Activated T-cell treated with anti-CD3 and anti-CD28 coated beads, Interleukin-2, amount 50 U/mL, for 24 hours (primary cell): Measurements from ENCODE around the gene ACSL5.
A peak's percentile ranks its signal among the peaks of the same experiment; 100 is the strongest.
"Not testable (repeated sequence)": the region's sequence is repeated elsewhere in the genome, so short reads cannot be mapped to it uniquely, and the experiment has no call there.

Source experiments
- DNase-seq: peaks from one replicate; pipeline ENCODE4 v3.0.0-alpha.2; 2020
- H3K27ac Mint-ChIP-seq: 2 replicates; pipeline ENCODE4 v1.8.0; 2020; ENCODE audit warnings: mild to moderate bottlenecking, mixed read lengths
- H3K27me3 Mint-ChIP-seq: 2 replicates; pipeline ENCODE4 v1.8.0; 2020; ENCODE audit warnings: mixed read lengths
- H3K36me3 Mint-ChIP-seq: 2 replicates; pipeline ENCODE4 v1.8.0; 2020; ENCODE audit warnings: low read depth, mixed read lengths
- H3K4me1 Mint-ChIP-seq: 2 replicates; pipeline ENCODE4 v1.8.0; 2020; ENCODE audit warnings: low read depth, mixed read lengths
- H3K4me3 Mint-ChIP-seq: 2 replicates; pipeline ENCODE4 v1.8.0; 2020; ENCODE audit warnings: mild to moderate bottlenecking, moderate library complexity, mixed read lengths
- H3K9me3 Mint-ChIP-seq: 2 replicates; pipeline ENCODE4 v1.8.0; 2020; ENCODE audit warnings: mixed read lengths

Gene ACSL5

DNA sequence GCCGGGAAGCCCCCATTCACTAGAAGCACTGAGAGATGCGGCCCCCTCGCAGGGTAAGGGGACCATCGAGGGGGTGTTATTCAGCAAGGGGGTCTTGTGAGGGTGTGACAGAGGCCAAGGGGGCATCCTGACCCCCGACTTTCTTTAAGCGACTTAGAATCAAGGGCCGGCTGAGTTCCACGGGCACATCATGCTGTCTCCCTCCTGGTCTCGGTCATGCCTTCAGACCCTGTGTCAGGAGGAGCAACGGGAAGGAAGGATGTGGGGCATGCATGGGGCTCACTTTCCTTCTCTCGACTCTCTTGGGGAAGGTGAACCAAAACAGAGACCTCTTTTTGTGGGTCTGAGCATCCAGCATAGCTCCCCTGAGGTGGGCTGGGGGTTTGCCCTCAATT, 2.5 kb downstream of the ACSL5 start:
- H3K4me1 Mint-ChIP-seq, result peaks cover 77% of the 10 kb centered on the region
- H3K9me3 Mint-ChIP-seq, result no peaks in the 10 kb centered on the region
- H3K27me3 Mint-ChIP-seq, result no peaks in the 10 kb centered on the region
- peak overlapping the region; percentile 100 for H3K27ac Mint-ChIP-seq
- H3K4me3 Mint-ChIP-seq, result peak overlapping the region; percentile 99
- H3K36me3 Mint-ChIP-seq, result peaks cover 42% of the 10 kb centered on the region
- no peak for DNase-seq

DNA sequence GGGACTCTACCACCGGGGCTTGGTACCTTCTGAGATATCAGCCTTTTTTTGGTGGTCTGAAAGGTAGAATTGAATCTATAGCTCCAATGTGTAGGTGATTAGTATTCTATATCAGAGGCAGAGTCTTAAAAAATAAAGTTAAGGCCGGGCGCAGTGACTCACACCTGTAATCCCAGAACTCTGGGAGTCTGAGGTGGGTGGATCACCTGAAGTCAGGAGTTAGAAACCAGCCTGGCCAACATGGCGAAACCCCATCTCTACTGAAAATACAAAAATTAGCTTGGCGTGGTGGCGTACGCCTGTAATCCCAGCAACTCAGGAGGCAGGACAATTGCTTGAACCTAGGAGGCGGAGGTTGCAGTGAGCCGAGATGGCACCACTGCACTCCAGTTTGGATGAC, 3.2 kb downstream of the ACSL5 start:
- H3K27ac Mint-ChIP-seq, result peak overlapping the region; percentile 77
- not testable (repeated sequence) for DNase-seq, H3K27me3 Mint-ChIP-seq, H3K9me3 Mint-ChIP-seq
- peak overlapping the region; percentile 99 for H3K4me3 Mint-ChIP-seq
- peaks cover 79% of the 10 kb centered on the region for H3K4me1 Mint-ChIP-seq
- H3K36me3 Mint-ChIP-seq, result peaks cover 47% of the 10 kb centered on the region

DNA sequence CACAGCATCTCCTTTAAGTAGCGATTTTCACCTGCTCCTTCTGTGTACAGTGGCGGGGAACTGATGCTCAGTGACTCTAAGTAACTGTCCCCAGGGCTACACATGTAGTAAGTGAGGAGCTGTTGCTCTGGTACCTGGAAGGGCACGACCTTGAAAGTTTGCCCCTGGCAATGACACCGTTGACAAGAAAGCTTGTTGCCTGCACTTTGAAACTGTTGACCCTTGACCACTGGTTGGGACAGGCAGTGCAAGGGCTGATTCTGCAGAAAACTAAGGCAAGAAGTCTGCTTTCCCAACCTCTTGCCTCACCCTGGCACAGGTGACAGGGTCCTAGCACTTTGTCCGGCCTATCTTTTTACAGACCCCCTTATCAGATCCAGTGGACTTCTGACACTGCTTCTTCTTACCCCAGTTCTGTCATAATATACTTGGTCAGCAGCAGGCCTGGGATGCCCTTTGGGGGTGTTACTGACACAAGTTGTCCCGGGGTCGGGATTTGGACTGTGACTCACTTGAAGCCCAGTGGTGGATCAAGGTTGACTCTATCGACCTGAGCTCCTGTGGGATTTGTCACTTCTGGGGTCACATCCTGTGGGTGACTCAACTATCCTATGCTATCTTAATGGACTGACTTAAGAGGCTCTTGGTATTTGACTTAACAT, 5.8 kb downstream of the ACSL5 start:
- Mint-ChIP-seq H3K27me3 (no peaks in the 10 kb centered on the region), H3K4me1 (peaks cover 82% of the 10 kb centered on the region), H3K9me3 (no peaks in the 10 kb centered on the region), H3K27ac (peak overlapping the region; percentile 14), H3K36me3 (peaks cover 69% of the 10 kb centered on the region), H3K4me3 (no peak overlapping the region)
- no peak for DNase-seq

DNA sequence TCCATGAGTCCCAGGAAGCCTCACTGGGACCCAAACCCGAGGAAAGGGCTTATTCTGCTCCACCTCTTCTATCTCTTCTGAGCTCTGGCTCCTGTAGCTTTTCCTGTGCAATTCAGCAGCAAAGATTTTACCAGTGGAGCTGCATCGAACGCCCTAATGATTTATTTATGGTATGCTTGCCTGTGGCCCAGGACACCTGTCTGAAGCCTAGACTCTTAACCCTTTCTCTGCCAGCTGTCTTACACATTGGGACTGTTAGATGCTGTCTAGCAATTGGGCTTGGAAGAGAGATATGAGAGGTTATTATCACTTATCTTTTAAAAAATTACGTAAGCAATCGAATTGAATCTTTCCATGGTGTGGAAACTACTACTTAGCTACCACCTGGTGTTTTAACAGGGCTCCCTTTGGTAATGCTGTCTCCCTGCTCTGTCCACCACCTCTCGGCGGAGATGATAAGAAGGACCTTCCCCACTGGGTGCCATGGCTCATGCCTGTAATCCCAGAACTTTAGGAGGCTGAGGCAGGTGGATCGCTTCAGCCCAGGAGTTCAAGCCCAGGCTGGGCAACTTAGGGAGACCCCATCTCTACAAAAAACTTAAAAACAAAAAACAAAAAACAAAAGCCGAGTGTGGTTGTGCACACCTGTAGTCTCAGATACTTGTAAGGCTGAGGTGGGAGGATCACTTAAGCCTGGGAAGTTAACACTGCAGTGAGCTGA, 8.8 kb downstream of the ACSL5 start:
- H3K9me3 Mint-ChIP-seq, result no peaks in the 10 kb centered on the region
- no peaks in the 10 kb centered on the region for H3K27me3 Mint-ChIP-seq
- no peak for DNase-seq
- no peak overlapping the region for H3K27ac Mint-ChIP-seq
- peaks cover 82% of the 10 kb centered on the region for H3K4me1 Mint-ChIP-seq
- no peak overlapping the region for H3K4me3 Mint-ChIP-seq
- H3K36me3 Mint-ChIP-seq, result peaks cover 71% of the 10 kb centered on the region

DNA sequence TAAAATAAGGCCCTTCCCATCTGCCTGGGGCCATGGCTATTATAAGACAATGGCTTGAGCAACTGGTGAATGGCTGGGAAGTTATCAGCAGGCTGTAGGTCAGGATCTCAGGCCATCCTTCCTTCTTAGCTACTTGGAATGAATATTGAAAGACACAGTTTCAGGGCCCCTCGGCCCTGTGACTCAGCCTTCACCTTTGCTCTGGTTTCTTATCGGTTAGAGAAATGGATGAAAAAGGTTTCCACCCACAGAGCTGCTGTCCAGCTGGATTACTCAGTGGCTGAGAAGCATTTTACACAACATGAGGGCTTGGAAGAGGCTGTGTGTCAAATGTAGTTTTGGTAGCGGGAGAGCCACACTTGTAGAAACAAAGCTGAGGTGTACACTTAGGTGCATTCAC, 9.4 kb downstream of the ACSL5 start:
- peak overlapping the region; percentile 38 for H3K27ac Mint-ChIP-seq

DNA sequence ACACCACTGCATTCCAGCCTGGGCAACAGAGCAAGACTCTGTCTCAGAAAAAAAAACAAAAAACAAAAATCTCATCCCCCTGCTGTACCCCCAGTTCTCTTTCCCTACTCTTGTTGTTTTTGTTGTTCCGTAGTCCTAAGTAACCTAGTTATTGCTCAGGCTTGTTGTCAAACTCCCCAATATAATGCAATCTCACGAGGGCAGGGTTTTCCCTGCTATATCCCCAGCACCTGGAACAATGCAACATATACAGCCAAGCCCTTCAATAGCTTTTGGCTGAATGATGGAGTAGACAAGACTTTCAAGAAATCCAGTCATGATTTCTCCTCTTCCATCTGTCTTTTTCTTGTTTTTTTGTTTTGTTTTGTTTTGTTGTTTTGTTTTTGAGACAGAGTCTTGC, 10.2 kb downstream of the ACSL5 start:
- Mint-ChIP-seq H3K9me3 (no peaks in the 10 kb centered on the region), H3K27ac (no peak overlapping the region), H3K4me1 (peaks cover 84% of the 10 kb centered on the region), H3K27me3 (no peaks in the 10 kb centered on the region), H3K36me3 (peaks cover 69% of the 10 kb centered on the region), H3K4me3 (no peak overlapping the region)
- DNase-seq, result no peak

More for the DNA sequence above, 9.4 kb downstream of the ACSL5 start:
- no peak for DNase-seq
- H3K36me3 Mint-ChIP-seq, result peaks cover 75% of the 10 kb centered on the region
- peaks cover 83% of the 10 kb centered on the region for H3K4me1 Mint-ChIP-seq
- no peaks in the 10 kb centered on the region for H3K9me3 Mint-ChIP-seq
- no peaks in the 10 kb centered on the region for H3K27me3 Mint-ChIP-seq
- no peak overlapping the region for H3K4me3 Mint-ChIP-seq

DNA sequence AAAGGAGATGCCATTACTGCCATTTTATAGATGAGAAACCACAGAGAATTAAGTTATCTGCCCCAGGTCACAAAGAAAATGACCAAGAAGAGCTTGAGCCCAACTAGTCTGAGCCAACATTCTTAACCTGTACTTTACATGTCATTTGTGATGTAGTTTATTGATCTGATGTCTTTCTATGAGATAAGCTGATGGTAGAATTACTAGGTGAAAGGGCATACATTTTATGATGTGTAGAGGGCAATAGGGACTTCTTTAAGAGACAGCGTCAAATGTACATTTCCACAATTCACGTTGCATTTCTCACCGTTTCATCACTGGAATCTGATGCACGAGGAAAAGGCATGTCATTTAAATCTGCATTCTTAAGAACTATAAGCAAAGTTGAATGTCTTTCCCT, 11.3 kb downstream of the ACSL5 start:
- H3K9me3 Mint-ChIP-seq, result no peaks in the 10 kb centered on the region
- H3K27ac Mint-ChIP-seq, result no peak overlapping the region
- no peaks in the 10 kb centered on the region for H3K27me3 Mint-ChIP-seq
- no peak overlapping the region for H3K4me3 Mint-ChIP-seq
- DNase-seq, result no peak
- H3K4me1 Mint-ChIP-seq, result peaks cover 85% of the 10 kb centered on the region
- peaks cover 59% of the 10 kb centered on the region for H3K36me3 Mint-ChIP-seq

DNA sequence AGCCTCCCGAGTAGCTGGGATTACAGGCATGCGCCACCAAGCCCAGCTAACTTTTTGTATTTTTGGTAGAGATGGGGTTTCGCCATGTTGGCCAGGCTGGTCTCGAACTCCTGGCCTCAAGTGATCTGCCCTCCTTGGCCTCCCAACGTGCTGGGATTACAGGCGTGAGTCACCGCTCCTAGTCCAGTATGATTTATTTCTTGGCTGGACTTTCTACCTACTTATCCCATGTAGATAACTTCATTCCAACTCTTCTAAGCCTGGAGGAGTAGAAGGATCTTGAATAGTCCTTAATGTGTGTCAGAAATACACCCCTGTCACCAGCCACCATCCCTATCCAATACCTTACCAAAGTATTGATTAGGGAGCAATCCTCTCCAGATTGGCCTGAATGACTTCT, 14.1 kb downstream of the ACSL5 start:
- DNase-seq, H3K27ac Mint-ChIP-seq, H3K9me3 Mint-ChIP-seq, H3K4me3 Mint-ChIP-seq, H3K27me3 Mint-ChIP-seq: not testable (repeated sequence)
- H3K36me3 Mint-ChIP-seq, result peaks cover 37% of the 10 kb centered on the region
- peaks cover 71% of the 10 kb centered on the region for H3K4me1 Mint-ChIP-seq

DNA sequence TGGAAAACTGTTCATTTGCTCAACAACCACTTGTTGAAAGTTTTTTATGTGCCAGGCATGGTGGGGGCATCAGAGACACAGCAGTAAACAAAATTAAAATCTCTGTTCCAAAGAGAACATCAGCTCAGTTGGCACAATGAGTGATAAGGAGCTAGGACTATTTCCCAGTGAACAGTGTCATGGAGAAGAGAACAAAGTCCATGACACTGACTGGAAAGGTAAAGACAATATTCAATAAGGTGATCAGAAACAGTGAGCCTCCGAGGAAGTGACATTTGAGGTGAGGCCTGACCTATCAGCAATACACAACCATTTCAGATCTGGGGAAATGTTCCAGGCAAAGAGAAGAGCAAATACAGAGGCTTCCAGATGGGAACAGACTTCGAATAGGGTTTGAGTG, 14.6 kb downstream of the ACSL5 start:
- no peak for DNase-seq
- no peak overlapping the region for H3K4me3 Mint-ChIP-seq
- peaks cover 71% of the 10 kb centered on the region for H3K4me1 Mint-ChIP-seq
- H3K36me3 Mint-ChIP-seq, result peaks cover 38% of the 10 kb centered on the region
- H3K27ac Mint-ChIP-seq, result peak overlapping the region; percentile 87
- no peaks in the 10 kb centered on the region for H3K9me3 Mint-ChIP-seq
- H3K27me3 Mint-ChIP-seq, result no peaks in the 10 kb centered on the region

DNA sequence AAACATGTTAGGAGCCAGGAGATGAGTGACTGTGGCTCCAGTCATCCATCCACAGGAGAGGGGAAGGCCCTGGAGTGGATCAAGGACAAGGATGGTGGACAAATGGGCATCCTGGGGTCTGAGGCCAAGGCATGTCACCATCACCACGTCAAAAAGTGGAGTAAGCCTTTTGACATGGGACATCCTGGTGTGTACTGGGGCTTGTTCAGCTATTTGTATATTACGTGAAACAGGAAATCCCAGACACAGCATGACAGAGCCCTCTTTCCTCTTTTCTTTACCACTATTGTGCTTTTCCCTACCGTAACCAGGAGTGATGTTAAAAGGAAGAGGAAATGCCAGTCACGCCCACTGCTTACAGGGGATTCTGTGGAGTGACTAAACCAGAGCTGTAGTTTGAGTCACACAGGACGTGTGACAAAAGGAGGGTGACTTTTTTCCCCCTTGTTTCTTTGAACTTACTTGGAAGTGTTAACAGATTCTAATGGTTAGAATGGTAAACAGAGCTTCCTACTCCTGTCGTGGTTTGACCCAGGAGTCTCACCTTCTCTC, 15.4 kb downstream of the ACSL5 start:
- Mint-ChIP-seq H3K4me3 (no peak overlapping the region), H3K27me3 (no peaks in the 10 kb centered on the region), H3K36me3 (peaks cover 37% of the 10 kb centered on the region), H3K27ac (peak overlapping the region; percentile 87), H3K4me1 (peaks cover 69% of the 10 kb centered on the region), H3K9me3 (no peaks in the 10 kb centered on the region)
- no peak for DNase-seq

DNA sequence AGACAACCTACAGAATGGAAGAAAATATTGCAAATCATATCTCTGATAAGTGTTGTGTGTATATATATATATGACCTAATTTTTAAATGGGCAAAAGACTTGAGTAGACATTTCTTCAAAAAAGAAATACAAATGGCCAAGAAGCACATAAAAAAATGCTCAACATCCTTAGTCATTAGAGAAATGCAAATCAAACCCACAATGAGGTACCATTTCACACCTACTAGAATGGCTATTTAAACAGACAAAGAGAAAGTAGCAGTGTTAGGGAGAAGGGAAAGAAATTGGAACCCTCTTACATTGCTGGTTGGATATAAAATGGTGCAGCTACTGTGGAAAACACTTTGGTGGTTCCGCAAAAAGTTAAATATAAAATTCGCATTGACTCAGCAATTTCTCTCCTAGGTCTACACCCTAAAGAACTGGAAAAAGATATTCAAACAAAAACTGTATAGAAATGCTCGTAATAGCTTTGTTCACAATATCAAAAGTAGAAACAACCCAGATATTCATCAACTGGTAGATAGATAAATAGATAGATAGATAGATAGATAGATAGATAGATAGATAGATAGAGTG, 16.3 kb downstream of the ACSL5 start:
- H3K36me3 Mint-ChIP-seq, result peaks cover 28% of the 10 kb centered on the region
- H3K4me1 Mint-ChIP-seq, result peaks cover 61% of the 10 kb centered on the region
- no peak overlapping the region for H3K4me3 Mint-ChIP-seq
- H3K27me3 Mint-ChIP-seq, result no peaks in the 10 kb centered on the region
- DNase-seq, result no peak
- H3K27ac Mint-ChIP-seq, result peak overlapping the region; percentile 58
- no peaks in the 10 kb centered on the region for H3K9me3 Mint-ChIP-seq

DNA sequence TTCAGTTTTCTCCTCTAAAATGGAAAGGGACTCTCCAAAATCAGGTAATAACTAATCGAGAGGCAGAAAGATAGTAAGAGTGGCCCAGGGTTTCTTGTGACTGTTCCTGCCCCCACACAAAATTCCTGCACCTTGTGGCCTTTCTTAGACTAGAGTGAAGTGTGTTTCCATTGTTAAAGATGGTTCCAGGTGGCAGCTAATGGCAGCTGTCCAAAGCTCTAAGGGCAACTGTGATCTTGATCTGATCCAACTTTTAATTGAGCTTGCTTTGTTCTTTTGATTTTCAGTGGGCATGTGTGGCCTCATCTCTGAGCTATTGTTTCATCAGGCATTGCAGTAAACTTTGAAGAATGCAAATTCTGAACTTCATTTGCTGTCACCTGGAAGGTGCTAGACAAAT, 19.4 kb downstream of the ACSL5 start:
- peaks cover 35% of the 10 kb centered on the region for H3K4me1 Mint-ChIP-seq
- H3K27ac Mint-ChIP-seq, result no peak overlapping the region
- peaks cover 14% of the 10 kb centered on the region for H3K36me3 Mint-ChIP-seq

DNA sequence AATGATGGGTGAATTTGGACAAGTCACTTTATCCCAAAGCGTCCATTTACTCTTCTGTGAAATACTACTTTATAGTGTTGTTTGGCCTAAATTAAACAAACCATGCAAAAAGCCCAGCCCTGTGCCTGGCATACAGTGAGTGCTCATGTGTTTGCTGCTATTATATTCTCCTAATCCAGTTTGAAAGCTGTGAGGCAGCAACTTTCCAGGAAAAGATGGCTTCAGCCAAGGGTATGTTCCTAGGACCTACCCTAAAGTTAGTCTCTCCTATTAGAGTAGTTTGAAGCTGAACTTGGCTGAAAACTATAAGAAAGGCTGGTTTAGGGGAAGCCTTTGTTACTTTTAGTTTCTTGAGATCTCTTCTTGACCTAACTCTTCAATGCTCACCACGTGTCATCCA, 19.9 kb downstream of the ACSL5 start:
- Mint-ChIP-seq H3K36me3 (peaks cover 17% of the 10 kb centered on the region), H3K27ac (peak overlapping the region; percentile 42), H3K9me3 (no peaks in the 10 kb centered on the region), H3K27me3 (no peaks in the 10 kb centered on the region), H3K4me1 (peaks cover 30% of the 10 kb centered on the region), H3K4me3 (no peak overlapping the region)
- DNase-seq, result no peak

More for the DNA sequence above, 19.4 kb downstream of the ACSL5 start:
- no peak overlapping the region for H3K4me3 Mint-ChIP-seq
- no peak for DNase-seq
- H3K27me3 Mint-ChIP-seq, result no peaks in the 10 kb centered on the region
- H3K9me3 Mint-ChIP-seq, result no peaks in the 10 kb centered on the region

DNA sequence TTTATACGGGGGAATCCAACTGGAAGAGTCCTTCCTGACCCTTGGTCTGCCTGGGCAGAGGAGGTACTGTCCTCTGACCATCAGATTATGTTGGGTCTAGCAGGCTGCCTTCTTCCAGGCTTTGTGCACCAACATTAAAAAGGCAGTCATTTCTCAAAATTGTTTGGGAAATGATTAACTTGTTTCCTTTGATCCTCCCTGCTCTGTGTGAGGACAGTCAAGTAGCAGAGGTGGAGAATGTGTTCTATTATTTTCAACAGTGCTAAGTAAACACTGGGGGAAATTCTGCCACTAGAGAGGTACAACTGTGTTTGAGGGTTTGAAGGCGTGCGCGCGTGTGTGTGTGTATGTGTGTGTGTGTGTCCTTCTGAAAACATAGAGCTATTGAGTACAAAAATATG, 20.6 kb downstream of the ACSL5 start:
- H3K4me3 Mint-ChIP-seq, result no peak overlapping the region
- peaks cover 24% of the 10 kb centered on the region for H3K36me3 Mint-ChIP-seq
- no peak for DNase-seq
- peaks cover 24% of the 10 kb centered on the region for H3K4me1 Mint-ChIP-seq
- peak overlapping the region; percentile 42 for H3K27ac Mint-ChIP-seq
- H3K9me3 Mint-ChIP-seq, result no peaks in the 10 kb centered on the region
- H3K27me3 Mint-ChIP-seq, result no peaks in the 10 kb centered on the region
